Measurements from ENCODE around the gene KCNAB3.

KCNAB3 gene

DNA sequence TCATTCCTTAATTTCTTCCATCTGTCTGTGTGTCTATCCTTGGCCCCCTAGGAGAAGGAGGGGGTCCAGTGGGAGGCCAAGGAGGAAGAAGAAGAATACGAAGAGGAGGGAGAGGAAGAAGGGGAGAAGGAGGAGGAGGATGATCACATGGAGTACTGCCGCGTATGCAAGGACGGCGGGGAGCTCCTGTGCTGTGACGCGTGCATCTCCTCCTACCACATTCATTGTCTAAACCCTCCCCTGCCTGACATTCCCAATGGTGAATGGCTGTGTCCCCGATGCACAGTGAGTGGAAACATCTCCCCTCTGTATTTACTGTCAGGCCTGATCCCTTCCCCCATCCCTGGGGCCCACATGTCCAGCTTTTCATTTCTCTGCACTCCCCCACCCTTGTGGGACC, 34.8 kb downstream of the KCNAB3 start:
- Mint-ChIP-seq H3K27ac (peak overlapping the region; percentile 76), H3K9me3 (ENCODE audit: low read depth) (no peaks in the 10 kb centered on the region), H3K27me3 (no peaks in the 10 kb centered on the region), H3K36me3 (peaks cover 16% of the 10 kb centered on the region), H3K4me3 (no peak overlapping the region), H3K4me1 (ENCODE audit: low read depth) (peaks cover 12% of the 10 kb centered on the region)

DNA sequence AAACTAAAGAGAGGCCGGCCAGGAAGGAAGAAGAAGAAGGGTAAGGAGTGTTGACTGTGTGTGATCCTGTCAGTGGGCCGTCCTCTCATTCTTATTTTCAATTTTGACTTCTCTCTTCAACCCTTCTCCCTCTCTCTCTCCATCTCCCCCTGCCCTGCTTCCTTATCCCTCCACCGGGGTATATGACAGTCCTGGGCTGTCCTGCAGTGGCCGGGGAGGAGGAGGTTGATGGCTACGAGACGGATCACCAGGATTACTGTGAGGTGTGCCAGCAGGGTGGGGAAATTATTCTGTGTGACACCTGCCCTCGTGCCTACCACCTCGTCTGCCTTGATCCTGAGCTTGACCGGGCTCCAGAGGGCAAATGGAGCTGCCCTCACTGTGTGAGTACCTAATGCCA, 35.4 kb downstream of the KCNAB3 start:
- Mint-ChIP-seq H3K4me1 (ENCODE audit: low read depth) (peaks cover 12% of the 10 kb centered on the region), H3K27ac (peak overlapping the region; percentile 76), H3K9me3 (ENCODE audit: low read depth) (no peaks in the 10 kb centered on the region), H3K36me3 (peaks cover 15% of the 10 kb centered on the region), H3K4me3 (no peak overlapping the region), H3K27me3 (no peaks in the 10 kb centered on the region)

DNA sequence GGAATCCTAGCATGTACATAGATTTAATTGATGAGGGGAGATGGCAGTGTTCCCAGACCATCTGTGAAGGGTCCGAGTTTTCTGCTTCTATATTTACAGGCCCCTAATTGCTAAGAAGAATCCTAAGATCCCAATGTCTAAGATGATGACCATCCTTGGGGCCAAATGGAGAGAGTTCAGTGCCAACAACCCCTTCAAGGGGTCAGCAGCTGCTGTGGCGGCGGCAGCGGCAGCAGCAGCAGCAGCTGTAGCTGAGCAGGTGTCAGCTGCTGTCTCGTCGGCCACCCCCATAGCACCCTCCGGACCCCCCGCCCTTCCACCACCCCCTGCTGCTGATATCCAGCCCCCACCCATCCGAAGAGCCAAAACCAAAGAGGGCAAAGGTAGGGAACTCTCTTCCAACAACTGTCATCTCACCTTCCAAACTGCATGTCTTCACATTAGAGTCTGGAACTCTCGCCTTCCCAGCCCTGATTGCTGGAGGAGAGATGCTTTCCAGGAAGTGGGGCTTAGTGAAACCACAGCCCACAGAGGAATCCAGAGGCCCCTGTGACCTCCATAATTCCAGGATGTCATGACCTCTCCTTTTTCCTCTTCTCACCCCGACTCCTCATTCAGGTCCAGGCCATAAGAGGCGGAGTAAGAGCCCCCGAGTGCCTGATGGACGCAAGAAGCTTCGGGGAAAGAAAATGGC, 36.3 kb downstream of the KCNAB3 start:
- no peaks in the 10 kb centered on the region for H3K9me3 Mint-ChIP-seq (ENCODE audit: low read depth)
- H3K4me3 Mint-ChIP-seq = no peak overlapping the region
- peaks cover 12% of the 10 kb centered on the region for H3K4me1 Mint-ChIP-seq (ENCODE audit: low read depth)
- peaks cover 15% of the 10 kb centered on the region for H3K36me3 Mint-ChIP-seq
- peak overlapping the region; percentile 28 for H3K27ac Mint-ChIP-seq
- H3K27me3 Mint-ChIP-seq = no peaks in the 10 kb centered on the region

DNA sequence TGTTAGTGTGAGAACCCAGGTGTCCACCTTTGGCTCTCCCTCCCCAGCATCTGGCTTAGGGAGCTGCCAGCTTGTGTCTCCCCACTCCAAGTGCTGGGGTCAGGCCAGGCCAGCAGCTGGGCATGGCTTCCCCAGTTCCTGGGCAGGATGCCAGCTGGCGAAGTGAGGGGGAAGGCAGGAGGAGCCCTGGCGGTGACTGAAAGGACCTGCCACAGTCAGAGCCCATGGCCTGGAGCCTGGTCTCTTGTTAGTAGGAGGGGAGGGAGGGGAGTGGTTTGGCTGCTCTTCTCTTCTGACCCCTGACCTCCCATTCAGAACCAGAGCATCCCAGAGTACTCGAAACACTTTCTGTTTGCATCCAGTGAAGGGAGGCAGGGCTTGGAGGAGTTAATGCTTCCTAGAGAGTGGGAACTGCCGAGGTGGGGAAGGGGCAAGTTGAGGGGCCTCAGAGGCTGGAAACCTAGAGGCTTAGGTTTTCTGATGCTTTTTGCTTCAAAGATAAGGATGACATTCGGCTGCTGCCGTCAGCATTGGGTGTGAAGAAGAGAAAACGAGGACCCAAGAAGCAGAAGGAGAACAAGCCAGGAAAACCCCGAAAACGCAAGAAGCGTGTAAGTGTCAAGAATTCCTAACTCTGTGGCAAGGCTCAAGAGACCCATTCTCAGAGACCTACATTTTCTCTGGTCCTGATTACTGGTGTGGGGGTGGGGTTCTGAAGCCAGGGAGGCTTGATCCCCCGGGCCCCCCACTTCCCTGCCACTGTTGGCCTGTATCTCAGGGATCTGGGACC, 40.3 kb downstream of the KCNAB3 start:
- Mint-ChIP-seq H3K4me1 (ENCODE audit: low read depth) (peaks cover 10% of the 10 kb centered on the region), H3K27ac (no peak overlapping the region), H3K4me3 (no peak overlapping the region), H3K9me3 (ENCODE audit: low read depth) (no peaks in the 10 kb centered on the region), H3K27me3 (no peaks in the 10 kb centered on the region), H3K36me3 (peaks cover 2% of the 10 kb centered on the region)

DNA sequence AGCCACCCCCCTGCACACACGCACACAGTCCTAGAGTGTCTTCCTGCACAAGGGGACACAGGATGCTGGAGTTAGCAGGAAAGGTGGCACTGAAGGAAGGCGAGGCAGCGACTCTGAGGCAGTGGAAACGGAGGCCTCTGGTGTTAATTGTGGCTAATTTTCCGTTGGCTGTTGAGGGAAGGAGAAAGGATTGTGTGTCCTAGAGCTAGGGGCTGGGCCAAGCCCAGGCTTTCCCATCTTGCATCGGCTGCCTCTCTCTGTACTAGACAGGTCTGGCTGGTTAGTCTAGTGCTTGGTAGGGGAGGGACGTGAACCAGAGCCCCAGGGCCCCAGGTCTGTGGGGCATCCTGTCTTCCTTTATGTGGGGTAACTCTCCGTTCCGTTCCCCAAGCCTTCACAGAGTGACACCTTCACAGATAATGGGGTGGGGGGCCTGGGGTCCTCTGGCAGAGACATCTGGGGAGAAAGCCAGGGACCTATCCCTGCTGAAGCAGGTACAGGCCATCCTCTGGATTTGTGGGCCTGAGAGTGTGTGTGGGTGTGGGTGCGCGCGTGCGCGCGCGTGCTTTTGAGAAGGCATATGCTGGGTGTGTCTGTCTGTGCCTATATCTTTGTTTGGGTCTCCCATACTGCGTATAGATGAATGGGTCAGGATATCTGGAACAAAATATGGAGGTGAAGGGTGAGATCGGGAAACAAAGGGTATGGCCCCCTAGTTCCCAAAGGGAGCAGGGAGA, 41.3 kb downstream of the KCNAB3 start, which contains the start of gene CHD3:
CHD3 (plus strand) TSS at position 606 of the 737 bp plus-strand sequence. CDS start 212 bp downstream, outside the sequence.
- peaks cover 13% of the 10 kb centered on the region for H3K4me1 Mint-ChIP-seq (ENCODE audit: low read depth)
- H3K4me3 Mint-ChIP-seq = no peak within 1 kb of the TSS
- H3K36me3 Mint-ChIP-seq = peaks cover 2% of the 10 kb centered on the region
- no peaks in the 10 kb centered on the region for H3K27me3 Mint-ChIP-seq
- H3K27ac Mint-ChIP-seq = no peak within 1 kb of the TSS
- no peaks in the 10 kb centered on the region for H3K9me3 Mint-ChIP-seq (ENCODE audit: low read depth)

DNA sequence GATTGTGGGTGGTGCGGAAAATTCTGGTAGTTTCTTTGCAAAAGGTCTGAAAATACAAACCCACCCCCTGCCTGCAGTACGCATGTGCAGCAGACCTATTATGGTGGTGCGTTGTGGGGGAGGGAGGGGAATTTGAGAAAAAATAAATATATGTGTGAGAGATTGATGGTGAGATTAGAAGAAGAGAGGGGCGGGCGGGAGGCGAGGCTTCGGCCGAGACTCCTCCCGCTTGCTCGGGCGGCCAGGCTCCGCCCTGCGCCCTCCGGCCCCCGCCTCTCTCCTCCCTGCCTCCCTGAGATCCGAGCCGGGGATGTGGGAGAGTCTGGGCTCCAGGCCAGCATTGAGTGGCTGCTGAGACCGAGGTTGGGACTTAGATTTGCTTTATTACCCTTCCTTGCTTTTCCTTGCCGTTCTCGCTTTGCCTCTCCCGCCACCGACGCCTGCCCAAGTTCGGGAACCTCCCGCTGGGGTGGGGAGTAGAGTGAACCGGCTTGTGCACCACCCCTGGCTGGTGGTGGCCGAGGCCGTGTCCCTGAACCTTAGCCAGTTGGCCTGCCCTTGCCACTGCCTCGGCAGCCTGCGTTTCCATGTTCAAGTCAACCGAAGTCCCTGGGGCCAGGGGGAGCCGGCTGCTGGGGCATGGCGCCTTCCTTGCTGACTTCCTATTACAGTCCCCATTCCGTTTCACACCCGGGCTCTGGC, 42.0 kb downstream of the KCNAB3 start:
- H3K4me1 Mint-ChIP-seq (ENCODE audit: low read depth) = peaks cover 13% of the 10 kb centered on the region

DNA sequence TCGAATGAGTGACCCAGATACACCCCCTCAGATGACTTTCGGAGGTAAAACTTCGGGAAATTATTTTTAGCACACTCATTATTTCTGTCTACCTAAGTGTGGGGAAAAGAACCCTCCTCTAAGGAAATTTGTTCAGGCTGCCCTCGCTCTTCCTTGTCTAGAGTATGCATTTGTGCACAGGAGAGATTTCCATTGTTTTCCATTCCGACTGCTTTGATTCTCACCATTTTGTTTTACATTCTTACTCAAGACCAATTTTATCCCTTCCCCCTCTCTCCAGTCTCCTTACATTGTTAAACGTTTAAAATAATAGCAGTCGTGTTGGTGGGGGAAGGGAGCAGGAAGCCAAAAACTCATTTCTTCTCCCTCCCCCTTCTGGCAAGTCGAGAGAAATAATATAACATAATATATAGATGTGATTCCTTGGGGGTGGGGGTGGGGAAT, 42.6 kb downstream of the KCNAB3 start:
- Mint-ChIP-seq H3K9me3 (ENCODE audit: low read depth) (no peaks in the 10 kb centered on the region), H3K4me1 (ENCODE audit: low read depth) (peaks cover 12% of the 10 kb centered on the region)

More for the DNA sequence above, 42.0 kb downstream of the KCNAB3 start:
- Mint-ChIP-seq H3K36me3 (peaks cover 2% of the 10 kb centered on the region), H3K9me3 (ENCODE audit: low read depth) (no peaks in the 10 kb centered on the region), H3K27me3 (no peaks in the 10 kb centered on the region), H3K4me3 (no peak overlapping the region), H3K27ac (no peak overlapping the region)

DNA sequence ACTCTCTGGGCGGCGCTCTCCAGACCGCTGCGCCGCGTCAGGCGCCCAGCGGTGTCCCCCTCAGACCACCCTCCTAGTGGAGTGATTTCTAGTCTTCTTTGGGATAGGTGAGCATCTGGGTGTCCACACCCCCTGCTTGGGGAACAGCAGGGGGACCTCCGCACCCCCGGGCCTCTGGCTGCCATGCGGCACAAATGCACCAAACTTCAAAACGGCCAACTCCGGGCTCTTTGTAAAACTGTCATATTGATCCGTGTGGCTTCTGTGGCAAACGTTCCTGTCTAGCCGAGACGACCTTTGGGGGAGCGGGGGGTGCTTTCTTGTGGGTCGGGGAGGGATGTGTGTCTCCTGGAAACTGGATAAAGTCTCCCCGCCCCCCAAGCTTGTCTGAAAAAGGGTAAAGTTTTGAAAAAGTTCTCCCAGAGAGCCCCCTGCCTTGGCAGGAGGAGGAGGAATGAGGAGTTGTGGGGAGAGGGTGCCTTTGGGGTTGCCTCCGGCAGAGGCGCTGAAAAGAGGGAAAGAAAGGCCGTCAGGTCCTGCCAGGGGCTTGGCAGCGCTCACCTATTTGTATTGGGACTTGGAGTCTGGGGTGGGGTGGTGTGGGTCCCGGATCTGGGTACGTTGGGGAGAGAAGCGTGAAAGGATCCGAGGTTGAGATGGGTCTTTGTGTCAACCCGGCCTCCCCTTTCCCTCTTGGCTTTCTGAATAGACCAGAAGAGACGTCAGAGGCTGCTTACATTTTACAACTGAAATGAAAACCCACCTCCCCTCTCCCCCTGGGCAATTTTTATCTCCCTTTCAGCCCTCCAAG, 43.2 kb downstream of the KCNAB3 start:
- H3K4me3 Mint-ChIP-seq = no peak overlapping the region
- no peaks in the 10 kb centered on the region for H3K27me3 Mint-ChIP-seq
- H3K27ac Mint-ChIP-seq = no peak overlapping the region
- no peaks in the 10 kb centered on the region for H3K9me3 Mint-ChIP-seq (ENCODE audit: low read depth)
- no peaks in the 10 kb centered on the region for H3K36me3 Mint-ChIP-seq
- H3K4me1 Mint-ChIP-seq (ENCODE audit: low read depth) = peaks cover 9% of the 10 kb centered on the region

More for the DNA sequence above, 42.6 kb downstream of the KCNAB3 start:
- Mint-ChIP-seq H3K27me3 (no peaks in the 10 kb centered on the region), H3K4me3 (no peak overlapping the region), H3K36me3 (peaks cover 1% of the 10 kb centered on the region), H3K27ac (no peak overlapping the region)

DNA sequence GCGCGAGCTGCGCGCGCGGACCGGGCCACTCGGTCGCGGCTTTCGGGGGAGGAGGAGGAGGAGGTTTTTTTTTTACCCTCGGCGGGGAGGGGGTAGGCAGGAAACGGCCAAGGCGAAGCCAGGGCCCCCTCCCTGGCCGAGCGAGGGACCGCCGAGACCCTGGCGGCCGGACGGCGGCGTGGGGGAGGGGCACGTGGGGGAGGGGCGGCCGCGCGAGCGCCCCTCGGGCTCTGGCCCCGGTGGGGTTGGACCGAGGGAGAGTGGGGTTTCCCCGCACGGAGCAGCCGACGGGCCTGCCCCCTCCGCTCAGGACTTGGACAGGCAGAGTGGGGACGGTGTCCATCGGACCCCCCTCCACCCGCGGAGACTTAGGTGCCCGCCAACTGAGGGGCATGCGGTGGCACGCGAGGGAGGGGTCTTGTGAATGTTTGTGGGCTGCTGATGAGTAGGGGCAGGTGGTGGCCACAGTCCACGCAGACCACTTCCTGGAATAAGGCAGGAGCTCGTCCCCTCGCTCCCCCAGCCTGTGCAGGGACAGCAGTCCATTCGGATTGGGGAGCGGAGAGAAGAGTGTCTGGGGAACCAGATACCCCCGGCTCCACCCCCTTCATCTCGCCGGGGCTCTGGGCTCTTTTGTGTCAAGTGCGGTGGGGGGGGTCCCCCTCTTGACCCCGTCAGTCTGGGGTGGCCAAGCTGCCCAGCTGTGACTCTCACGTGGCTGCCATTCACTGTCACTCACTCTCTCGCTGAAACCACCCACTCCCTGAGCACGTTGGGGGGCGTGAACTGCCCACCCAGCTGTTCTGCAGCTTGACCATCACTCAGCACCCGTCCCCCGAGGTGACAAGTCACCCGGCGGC, 44.1 kb downstream of the KCNAB3 start:
- Mint-ChIP-seq H3K36me3 (no peaks in the 10 kb centered on the region), H3K4me1 (ENCODE audit: low read depth) (peaks cover 7% of the 10 kb centered on the region), H3K9me3 (ENCODE audit: low read depth) (no peaks in the 10 kb centered on the region), H3K27ac (no peak overlapping the region), H3K4me3 (no peak overlapping the region), H3K27me3 (no peaks in the 10 kb centered on the region)

DNA sequence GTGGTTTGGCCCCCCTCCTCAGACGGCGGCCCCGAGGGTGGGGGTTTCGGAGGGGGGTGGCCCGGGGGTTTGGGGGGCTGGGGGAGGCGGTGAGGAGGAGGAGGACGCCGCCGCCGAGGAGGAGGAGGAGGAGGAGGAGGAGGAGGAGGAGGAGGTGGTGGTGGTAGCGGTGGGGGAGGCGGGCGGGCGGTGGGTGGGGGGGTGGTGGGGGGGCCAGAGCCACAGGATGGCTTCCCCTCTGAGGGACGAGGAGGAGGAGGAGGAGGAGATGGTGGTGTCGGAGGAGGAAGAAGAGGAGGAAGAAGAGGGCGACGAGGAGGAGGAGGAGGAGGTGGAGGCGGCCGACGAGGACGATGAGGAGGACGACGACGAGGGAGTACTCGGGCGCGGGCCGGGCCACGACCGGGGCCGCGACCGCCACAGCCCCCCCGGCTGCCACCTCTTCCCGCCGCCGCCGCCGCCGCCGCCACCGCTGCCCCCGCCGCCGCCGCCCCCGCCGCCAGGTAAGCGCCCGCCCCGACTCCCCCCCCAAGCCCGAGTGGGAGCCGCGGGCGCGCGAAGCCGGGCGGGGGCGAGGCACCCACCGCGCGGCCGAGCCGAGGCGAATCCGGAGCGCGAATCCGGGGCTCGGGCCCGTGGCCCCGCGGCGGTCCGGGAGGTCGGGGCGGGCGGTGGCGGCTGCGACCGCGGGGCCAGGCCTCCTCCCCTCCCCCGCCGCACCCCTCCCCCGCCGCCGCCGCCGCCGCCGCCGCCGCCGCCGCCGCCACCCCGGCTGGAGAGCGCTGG, 44.9 kb downstream of the KCNAB3 start:
- H3K27ac Mint-ChIP-seq = peak overlapping the region; percentile 36

DNA sequence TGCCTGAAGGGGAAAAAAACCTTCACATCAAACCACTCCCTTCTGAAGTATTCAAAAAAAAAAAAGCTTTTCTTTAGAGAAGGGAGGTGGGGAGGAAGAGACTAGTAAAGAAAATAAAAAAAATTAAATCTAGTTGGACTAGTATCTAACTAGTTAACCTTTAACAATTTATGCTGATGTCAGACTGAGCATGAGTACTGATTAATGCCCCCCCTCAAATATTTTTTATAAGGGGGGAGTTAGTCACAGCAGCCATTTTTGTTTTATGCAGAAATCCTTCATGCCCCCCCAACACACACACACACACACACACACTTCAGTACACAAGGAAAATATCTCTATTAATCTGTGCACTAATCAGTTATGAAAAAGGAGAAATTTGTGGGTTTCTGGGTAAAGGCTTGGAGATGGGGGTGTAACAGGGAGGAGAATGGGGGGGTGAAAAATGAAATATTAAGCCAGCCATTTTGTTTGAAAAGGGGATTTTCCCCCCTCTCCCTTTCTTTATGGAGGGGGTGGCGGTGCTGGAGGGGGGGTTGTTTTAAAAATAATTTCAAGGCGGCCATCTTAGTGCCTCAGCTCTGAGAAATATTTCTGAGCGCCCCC, 45.8 kb downstream of the KCNAB3 start:
- Mint-ChIP-seq H3K27ac (peak overlapping the region; percentile 85), H3K4me3 (peak overlapping the region; percentile 82), H3K4me1 (ENCODE audit: low read depth) (peaks cover 7% of the 10 kb centered on the region), H3K27me3 (no peaks in the 10 kb centered on the region), H3K9me3 (ENCODE audit: low read depth) (no peaks in the 10 kb centered on the region), H3K36me3 (no peaks in the 10 kb centered on the region)

More for the DNA sequence above, 44.9 kb downstream of the KCNAB3 start:
- no peaks in the 10 kb centered on the region for H3K9me3 Mint-ChIP-seq (ENCODE audit: low read depth)
- H3K4me1 Mint-ChIP-seq (ENCODE audit: low read depth) = peaks cover 7% of the 10 kb centered on the region
- no peaks in the 10 kb centered on the region for H3K36me3 Mint-ChIP-seq
- peak overlapping the region; percentile 65 for H3K4me3 Mint-ChIP-seq
- H3K27me3 Mint-ChIP-seq = no peaks in the 10 kb centered on the region

DNA sequence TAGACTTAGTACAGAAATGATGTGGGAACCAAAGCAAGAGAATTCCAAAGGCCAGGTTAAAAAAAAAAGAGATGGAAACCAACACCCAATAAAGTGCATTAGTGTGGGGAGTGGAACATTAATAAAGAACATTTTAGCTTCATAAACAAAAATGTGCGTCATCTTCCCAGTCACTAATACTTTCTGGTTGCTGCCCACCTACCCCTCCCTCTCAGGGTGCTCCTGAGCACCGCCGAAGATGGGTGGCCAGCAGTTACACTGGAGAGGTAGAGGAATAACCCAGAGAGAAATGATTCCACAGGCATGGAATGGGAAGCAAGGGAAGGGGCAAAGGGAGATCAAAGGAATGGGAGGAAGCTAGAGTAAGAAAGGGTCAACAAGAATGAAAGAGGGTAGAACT, 47.0 kb downstream of the KCNAB3 start:
- H3K27ac Mint-ChIP-seq = no peak overlapping the region
- no peaks in the 10 kb centered on the region for H3K36me3 Mint-ChIP-seq
- H3K4me3 Mint-ChIP-seq = no peak overlapping the region
- no peaks in the 10 kb centered on the region for H3K27me3 Mint-ChIP-seq
- no peaks in the 10 kb centered on the region for H3K9me3 Mint-ChIP-seq (ENCODE audit: low read depth)
- H3K4me1 Mint-ChIP-seq (ENCODE audit: low read depth) = peaks cover 8% of the 10 kb centered on the region

All from activated naive CD8-positive, alpha-beta T cell (primary cell).